GM12891 (cell line): ENCODE measurements around the gene CFAP410.

Experiments
- POLR2A ChIP-seq: IDR thresholded peaks from 2 replicates; pipeline ENCODE4 v1.6.1; 2011; ENCODE audit warnings: low read depth, low read length, control low read depth
- POLR2AphosphoS5 ChIP-seq: IDR thresholded peaks from 2 replicates; pipeline ENCODE4 v1.6.1; 2011; ENCODE audit warnings: low read depth, low read length, control low read depth
- POU2F2 ChIP-seq: IDR thresholded peaks from 2 replicates; pipeline ENCODE4 v1.6.1; 2011; ENCODE audit warnings: low read depth, mild to moderate bottlenecking, control low read depth, low read length, moderate library complexity
- TAF1 ChIP-seq: IDR thresholded peaks from 2 replicates; pipeline ENCODE4 v1.6.1; 2011; ENCODE audit warnings: low read depth, low read length, control low read depth

- TF ChIP-seq POLR2A (no peak; the same call in 1 of the 2 replicates), POLR2AphosphoS5 (0 out of 2 replicates have a peak, but pooled peaks have one; percentile 4), POU2F2 (no peak), TAF1 (no peak)
Measured at GRCh38 chr21:44317871-44318270, 21.3 kb downstream of the CFAP410 start.
